ENCODE measurements around the gene VIPR2. TPM values are rescaled to one million over a fixed set of nuclear protein-coding genes. Genes with fewer than 3 reads are reported as not detected.

Gene VIPR2
- total RNA-seq, 1 donor, result not detected

GRCh38 chr7:159057647-159058046 is 87.0 kb downstream of the VIPR2 start:
- DNase-seq (ENCODE audit: low read depth), result no peak
- H3K4me3 ChIP-seq (ENCODE audit: low read depth, low read length), result no peak overlapping the region
- TF ChIP-seq CTCF (IDR thresholded peaks at IDR 0.05; ENCODE audit: insufficient read depth, low read depth, low read length), result no peak

DNA sequence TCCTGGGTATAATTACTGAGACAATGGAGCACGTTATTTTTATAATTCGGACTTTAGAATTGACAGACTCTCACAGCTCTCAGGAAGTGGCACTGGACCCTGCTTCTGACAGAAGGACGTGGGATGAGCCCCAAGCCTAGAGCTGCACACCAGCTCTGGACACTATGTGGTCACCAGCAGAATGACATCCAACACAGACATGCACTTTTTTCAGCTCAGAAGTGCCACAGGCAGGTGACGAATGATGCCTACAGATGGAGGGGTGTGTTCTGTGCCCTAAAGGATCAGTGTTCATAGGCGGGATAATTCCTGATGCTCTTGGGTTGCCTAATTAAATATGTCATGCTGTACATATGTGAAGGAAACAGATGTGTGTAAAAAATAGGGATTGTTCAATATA is 87.9 kb downstream of the VIPR2 start:
- no peak for TF ChIP-seq CTCF (IDR thresholded peaks at IDR 0.05; ENCODE audit: insufficient read depth, low read depth, low read length)
- DNase-seq (ENCODE audit: low read depth), result no peak
- no peak overlapping the region for H3K4me3 ChIP-seq (ENCODE audit: low read depth, low read length)

- no peak for TF ChIP-seq CTCF (IDR thresholded peaks at IDR 0.05; ENCODE audit: insufficient read depth, low read depth, low read length)
- H3K4me3 ChIP-seq (ENCODE audit: low read depth, low read length), result no peak overlapping the region
- DNase-seq (ENCODE audit: low read depth), result no peak
Observed at GRCh38 chr7:159051916-159052315, 92.8 kb downstream of the VIPR2 start.

- no peak overlapping the region for H3K4me3 ChIP-seq (ENCODE audit: low read depth, low read length)
- no peak for TF ChIP-seq CTCF (IDR thresholded peaks at IDR 0.05; ENCODE audit: insufficient read depth, low read depth, low read length)
- no peak for DNase-seq (ENCODE audit: low read depth)
Observed at GRCh38 chr7:159050704-159051103, 94.0 kb downstream of the VIPR2 start.

DNA sequence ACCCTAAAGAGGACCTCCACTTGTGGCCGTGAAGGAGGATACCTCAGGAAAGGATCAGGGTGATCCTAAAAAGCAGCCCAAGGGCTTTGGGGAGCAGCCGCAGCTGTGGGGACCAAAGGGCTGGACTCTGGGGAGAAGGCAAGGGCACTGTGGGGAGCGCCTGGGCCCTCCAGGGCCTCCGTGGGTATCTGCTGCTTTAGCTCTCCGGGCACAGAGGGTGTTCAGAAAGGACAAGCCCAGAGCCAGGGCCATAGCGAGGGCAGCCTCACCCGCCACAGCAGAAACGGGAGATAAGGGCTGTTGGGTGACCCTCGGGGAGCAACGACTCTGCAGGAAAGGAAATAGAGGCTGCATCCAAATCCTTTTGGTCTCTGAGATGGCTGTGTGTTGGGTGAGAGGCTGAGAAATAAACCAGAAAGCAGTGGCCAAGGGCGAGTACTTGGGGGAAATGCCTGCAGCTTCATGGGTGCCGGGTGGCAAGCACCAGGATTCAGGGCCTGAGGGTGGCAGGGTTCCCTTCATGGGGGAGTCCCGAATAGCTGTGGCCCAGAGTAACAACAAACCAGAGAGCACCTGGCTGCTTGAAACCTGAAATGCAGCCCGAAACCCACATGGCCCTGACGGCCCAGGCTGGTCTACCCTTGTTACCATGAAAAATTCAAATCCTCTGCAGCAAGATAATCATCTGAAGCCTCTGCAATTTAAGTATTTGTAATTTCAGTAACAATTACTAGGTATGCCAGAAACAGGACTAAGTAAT is 95.2 kb downstream of the VIPR2 start:
- TF ChIP-seq CTCF (IDR thresholded peaks at IDR 0.05; ENCODE audit: insufficient read depth, low read depth, low read length), result no peak
- DNase-seq (ENCODE audit: low read depth), result no peak
- no peak overlapping the region for H3K4me3 ChIP-seq (ENCODE audit: low read depth, low read length)

DNA sequence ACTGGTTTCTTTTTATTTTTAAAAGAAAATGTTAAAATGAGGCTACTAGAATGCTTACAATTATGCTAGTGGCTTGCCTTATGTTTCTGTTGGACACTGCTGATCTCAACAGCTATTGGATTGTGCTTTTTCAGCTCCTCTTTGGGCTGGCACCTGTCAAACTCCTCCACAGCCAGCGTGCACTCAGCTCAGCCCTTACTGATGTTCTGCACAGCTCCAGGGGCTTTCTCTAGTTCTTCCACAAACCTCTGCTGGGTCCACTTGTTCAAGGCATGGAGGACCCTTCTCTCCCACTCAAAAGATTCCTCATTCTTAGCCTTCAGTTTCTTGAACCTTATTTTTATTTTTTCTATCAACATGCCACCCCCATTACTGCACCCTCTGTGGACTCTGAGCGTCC is 96.0 kb downstream of the VIPR2 start:
- no peak overlapping the region for H3K4me3 ChIP-seq (ENCODE audit: low read depth, low read length)
- TF ChIP-seq CTCF (IDR thresholded peaks at IDR 0.05; ENCODE audit: insufficient read depth, low read depth, low read length), result no peak
- DNase-seq (ENCODE audit: low read depth), result no peak

GRCh38 chr7:159047536-159047935 is 97.1 kb downstream of the VIPR2 start:
- no peak for DNase-seq (ENCODE audit: low read depth)
- no peak overlapping the region for H3K4me3 ChIP-seq (ENCODE audit: low read depth, low read length)
- no peak for TF ChIP-seq CTCF (IDR thresholded peaks at IDR 0.05; ENCODE audit: insufficient read depth, low read depth, low read length)

Data from fibroblast of villous mesenchyme (primary cell).